Effector CD4-positive, alpha-beta T cell (primary cell): Measurements from ENCODE around the gene DENND5B.
"Not testable (repeated sequence)": the region's sequence is repeated elsewhere in the genome, so short reads cannot be mapped to it uniquely, and the experiment has no call there.

Source experiments
- DNase-seq: peaks from one replicate; pipeline ENCODE4 v3.0.0-alpha.2; 2020

DENND5B gene

DNA sequence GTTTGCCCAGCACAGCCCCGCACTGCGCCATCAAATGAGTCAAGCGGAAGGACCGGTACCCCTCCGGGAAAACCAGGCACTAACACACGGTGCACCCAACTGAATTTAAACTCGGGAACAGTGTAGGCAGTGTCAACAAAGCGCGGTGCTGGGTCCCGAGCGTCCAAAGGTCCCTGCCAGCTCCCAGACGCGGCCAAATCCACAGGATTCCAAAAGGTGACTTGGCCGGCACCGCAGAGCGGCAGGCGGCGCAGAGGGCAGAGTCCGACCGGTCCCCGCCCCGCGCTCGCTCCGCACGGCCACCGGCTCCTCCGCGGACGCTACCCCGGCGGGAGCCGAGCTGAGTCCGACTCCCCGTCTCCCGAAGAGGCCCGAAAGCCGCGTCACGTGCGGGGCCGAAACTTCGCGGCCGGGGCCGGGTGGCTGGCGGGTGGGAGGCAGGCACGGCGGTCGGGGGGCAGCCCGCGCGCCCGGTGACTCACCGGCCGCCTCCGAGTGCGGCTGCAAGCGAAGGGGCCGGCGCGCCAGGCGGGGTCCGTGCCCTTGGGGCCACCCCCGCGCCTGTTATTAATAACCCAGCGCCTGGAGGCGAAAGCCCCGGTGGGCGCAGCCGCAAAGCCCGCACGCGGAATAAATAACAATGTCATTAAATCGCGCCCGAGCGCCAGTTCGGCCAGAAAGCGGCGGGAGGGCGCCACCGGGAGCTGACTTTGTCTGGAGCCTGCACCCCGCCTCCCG is 863 bp downstream of the DENND5B start:
- DNase-seq, result no peak

DNA sequence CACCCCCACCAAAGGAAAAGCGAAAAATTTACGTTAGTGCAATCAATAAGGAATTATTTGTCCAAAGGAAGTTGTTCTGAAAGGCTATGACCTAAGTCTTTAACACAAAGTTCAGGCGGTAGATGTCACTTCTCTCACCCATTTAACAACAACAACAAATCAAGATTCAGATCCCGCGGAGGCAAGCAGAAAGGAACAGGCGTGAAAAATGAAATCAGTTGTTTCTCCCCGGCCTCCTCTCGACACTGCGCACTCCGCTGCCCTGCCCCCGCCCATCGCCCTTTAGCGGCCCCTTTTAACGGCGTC is 1.4 kb downstream of the DENND5B start:
- DNase-seq, result no peak

DNA sequence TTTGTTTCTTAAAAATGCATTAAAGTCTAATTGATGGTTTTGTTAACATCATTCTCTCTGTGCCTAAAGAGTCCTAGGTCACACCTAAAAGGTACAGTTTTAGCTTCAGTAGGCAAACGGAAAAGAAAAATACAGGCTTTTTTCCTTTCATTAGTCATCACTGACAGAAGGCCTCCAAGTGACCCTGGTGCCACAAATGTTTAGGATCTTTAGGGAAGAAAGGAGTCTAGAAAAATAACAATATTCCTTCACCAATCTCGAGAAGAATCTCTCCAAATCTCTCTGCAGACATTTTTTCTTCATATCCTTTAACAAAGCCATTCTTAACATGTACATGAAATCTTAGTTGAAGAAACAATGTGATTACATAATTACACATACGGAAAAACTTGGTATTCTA is 2.0 kb downstream of the DENND5B start:
- no peak for DNase-seq

DNA sequence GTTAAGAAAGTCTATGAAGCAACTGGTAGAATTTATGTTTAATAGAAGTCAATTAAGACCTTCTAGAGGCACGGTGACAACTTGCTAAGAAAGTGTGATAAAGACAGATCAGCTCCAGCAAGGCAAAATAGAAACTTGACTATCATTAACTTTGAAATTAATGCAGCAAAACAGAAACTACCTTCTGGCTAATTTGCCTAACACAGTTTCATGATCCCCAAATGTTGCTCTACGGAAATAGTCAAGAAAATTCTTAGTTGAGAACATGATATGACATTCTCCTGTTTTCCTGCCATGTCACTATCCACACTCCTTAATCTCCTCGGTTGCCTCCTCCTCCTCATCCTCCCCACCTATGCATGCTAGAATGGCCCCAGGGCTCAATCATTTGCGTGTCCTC is 4.2 kb downstream of the DENND5B start:
- DNase-seq, result no peak

DNA sequence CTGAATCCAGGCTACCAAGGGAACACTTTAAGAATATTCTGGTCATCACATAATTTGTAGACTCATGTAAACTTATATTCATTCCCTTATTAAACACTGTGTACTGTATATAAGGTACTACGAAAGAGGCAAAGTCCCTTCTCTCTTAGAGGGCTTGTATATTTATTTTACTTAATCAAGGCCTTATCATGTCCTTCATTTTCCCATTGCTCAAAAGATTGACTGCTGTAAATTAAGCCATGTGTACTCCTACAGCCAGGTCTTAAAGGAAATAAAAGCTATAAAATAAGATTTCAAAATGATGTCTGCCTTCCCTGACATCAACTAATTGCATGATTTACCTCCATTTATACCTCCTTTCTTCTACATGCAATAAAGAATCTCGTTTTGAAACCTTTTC is 5.0 kb downstream of the DENND5B start:
- DNase-seq, result no peak

DNA sequence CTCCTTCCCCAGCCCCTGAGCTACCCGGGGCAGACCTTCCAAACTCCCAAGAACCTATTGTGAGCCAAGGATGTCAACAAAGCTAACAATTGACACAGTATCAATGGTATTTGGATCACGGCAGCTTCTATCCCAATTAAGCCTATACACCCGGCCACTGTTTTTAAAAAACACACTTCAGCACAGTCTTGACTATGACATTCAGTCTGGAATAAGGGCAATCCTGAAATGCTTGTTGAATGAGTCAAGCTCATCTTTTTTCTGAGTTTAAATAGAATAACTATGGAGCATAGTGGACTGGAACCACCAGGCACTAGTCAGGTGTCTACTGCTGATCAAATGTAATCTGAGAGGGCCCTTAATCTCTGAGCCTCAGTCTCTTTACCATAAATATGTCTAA is 5.7 kb downstream of the DENND5B start:
- no peak for DNase-seq

DNA sequence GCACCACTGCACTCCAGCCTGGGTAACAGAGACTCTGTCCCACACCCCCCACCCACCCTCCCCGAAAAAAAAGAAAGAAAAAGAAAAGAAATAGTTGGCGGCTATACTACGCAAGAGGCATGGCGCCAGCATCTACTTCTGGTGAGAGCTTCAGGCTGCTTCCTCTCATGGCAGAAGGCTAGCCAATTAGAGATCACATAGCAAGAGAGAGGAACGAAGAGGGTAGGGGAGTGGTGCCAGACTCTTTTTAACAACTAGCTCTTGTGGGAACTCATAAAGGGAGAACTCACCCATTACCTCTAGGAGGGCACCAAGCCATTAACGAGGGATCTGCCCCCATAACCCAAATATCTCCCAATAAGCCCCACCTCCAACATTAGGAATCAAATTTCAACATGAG is 6.2 kb downstream of the DENND5B start:
- no peak for DNase-seq

DNA sequence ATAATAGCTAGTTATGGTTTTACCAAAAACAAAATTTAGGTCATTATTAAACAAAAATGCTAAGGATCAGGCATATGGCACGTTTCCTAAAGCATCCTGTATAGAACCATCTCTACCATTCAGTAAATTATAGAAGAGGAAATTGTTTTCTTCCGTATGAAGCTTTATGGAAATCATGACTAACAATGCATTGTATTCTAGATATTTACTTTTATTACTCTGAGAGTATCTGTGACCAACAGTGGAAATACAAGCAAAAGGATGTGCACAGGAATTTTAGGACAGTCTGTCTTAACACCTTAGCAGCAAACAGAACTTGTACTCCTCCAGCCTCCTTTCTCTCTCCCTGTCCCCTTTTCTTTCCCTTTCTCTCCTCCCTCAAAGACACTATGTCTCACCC is 7.1 kb downstream of the DENND5B start:
- DNase-seq, result no peak

DNA sequence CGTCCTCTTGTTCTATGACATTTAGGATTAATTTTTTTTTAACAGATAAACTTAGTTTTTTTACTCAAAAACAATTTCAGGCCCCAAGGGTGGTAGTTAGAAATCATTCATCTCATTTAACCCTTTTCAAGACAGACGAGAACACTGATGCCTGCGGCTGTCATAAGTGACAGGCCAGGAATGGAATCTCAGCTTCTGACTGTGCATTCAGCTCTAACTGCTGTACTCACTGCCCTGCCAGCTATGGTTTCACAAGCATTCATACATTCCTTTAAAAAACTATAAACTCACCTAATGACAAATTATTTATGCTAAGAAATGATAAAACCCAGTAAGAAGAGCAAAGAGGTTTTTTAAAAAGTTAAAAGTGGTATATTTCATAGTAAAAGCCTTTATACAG is 8.8 kb downstream of the DENND5B start:
- DNase-seq, result no peak

DNA sequence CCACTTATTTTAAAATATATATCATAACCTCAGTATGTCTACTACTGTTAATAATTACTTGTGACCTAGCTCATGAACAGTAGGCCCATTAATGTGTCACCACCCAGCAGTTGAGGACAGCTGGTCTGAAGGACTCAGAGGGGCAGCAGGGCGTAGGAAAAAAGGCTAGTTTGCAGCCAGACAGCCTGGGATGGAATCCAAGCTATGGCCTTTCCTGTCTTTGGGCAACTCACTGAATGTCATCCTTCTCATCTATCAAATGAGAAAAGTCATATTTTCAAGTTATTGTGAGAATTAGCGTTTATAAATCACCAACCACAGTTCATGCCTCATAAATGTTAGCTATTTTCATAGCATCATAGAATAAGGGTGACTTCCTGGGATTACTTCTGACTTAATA is 12.3 kb downstream of the DENND5B start:
- no peak for DNase-seq

DNA sequence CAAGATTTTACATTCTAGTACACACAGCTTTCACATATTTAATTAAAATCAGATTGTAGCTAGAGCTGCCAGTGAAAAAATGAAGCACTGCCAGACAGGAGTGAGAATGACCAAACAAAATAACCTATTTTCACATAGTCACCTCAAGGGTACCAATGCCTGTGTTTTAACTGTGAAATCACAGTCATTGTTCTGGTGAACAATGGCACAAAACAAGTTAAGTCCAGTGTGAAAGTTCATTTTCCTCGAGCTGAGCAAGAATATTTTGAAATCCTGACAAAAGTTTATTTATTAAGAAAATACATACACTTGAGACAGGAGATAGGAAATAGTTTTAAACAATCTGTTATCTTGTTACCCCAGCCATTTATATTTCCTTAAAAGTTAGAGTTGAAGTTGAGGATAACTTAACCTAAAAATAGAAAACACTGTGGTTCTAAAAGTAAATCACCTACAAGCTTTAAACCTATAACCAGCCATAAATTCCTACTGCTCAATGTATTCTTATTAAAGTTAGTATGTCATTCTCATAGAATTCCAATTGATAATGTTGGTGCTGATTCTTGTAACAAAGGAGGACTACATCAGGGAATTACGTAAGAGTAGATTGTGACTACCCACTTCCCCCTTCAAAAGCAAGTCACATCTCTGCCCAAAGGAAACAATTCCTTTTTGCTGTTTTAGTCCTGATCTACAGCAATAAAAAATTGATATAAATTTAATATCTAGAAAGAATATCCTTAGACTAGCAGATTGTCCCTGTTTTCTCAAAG is 15.9 kb downstream of the DENND5B start:
- no peak for DNase-seq

DNA sequence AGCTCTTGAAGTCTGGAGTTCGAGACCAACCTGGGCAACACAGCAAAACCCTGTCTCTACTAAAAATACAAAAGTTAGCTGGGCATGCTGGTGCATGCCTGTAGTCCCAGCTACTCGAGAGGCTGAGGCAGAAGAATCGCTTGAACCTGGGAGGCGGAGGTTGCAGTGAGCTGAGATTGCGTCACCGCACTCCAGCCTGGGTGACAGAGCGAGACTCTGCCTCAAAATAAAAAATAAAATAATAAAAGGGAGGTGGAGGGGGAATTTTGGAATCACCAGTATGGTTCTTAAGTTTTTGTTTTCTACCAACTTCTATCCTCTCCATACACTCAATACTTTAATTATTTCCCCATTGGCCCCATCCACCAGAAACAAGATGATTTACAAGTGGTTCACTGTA is 16.6 kb downstream of the DENND5B start:
- DNase-seq, result not testable (repeated sequence)

DNA sequence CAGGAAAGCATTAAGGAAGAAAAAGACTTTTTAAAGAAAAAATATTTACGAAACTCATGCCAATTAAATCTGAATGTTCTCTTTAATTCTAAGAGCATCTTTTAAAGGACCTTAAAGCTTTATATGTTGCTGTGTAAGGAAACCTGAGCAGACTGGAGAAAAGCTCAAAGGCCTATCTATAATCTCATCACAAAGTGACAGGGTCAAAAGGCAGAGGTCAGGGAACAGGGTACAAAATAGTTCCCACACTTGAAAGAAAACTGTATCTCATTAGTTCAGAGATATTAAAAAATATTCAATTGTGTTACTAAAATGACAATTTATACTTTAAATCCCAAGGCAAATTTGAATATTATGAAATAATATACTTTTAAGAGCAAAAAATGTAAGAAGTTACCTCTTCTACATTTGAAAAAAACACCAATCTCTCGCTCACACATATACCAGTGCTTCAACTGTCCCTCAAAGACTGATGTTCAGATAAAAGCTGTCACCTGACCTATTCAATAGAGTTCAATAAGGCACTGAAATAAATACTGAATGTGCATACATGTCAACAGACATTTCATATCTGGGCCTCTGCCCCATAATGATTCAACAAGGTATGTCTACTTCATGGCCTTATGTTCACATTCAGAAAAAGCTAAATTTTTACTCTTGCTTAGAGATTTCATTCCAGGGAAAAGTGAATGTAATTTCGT is 17.9 kb downstream of the DENND5B start:
- DNase-seq, result no peak

DNA sequence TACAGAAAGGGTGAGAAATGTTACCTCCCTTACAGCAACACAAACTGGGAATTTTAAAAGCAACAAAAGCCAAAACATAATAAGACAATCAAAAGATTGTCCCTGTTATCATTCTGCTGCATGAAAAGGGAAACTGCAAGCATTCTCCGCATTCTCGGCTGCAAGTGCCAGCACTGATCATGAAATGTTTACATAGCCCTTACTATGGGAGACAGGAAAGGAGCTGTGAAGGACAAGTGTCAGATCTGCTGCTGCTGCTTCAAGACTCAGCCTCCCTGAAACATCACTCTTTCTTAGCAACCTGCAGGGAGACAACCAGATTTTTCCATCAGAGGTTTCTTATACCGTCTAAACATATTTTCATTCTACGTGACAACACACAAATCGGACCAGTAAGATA is 20.1 kb downstream of the DENND5B start:
- DNase-seq, result no peak

DNA sequence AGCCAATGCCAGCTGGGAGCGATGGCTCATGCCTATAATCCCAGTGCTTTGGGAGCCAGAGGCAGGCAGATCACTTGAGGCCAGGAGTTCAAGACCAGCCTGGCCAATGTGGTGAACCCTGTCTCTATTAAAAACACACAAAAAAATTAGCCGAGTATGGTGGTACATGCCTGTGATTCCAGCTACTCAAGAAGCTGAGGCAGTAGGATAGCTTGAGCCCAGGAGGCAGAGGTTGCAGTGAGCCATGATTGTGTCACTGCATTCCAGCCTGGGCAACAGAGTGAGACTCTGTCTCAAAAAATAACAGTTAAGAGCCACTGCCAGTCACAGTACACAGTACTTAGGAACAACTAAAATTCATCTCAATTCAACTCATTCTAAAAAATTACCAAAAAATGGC is 21.4 kb downstream of the DENND5B start:
- DNase-seq, result not testable (repeated sequence)

DNA sequence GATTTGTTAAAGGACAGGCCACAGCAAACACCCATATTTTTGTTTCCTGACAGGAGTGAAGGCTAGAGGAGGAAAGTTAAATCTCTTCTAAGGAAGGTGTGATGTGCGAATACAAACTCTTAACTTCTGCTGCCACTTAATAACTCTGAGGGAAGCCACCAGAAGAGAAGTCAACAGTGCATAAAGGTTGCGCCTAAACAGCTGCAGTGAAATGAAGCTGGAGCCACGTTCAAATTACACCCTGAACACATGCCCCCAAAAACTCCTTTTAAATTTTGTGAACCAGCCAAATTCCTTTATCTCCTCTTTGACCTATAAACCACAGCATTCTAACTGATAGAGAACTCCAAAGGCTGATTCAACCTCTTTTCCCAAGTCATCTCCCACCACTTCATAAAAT is 22.4 kb downstream of the DENND5B start:
- DNase-seq, result no peak

DNA sequence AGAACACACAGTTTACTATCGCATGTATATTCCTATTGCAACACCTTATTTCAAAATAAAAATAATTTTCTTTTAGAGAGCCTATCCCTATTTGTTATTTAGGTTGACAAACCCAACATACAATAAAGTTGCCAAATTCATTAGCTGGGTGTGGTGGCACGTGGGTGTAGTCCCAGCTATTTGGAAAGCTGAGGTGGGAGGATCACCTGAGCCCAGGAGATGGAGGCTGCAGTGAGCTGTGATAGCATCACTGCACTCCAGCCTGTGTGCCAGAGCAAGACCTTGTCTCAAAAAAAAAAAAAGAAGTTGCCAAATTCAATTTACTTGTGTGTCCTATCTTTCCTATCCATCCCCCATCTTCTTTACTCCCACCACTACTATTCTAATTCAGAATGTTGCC is 23.9 kb downstream of the DENND5B start:
- no peak for DNase-seq

DNA sequence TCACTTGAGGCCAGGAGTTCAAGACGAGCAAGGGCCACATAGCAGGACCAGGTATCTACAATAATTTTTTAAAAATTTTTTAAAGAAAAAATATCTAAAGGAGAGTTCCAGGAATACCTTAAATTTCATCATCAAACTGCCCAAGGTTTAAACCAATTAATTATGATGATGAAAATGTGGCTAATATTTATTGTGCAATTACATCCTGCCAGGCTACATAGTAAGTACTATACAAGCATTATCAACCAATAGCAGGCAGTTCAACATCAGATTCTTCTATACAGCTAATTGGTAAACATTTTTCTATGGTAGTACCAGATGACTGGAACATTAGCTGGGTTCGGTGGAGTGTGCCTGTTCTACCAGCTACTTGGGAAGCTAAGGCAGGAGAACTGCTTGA is 24.4 kb downstream of the DENND5B start:
- no peak for DNase-seq

DNA sequence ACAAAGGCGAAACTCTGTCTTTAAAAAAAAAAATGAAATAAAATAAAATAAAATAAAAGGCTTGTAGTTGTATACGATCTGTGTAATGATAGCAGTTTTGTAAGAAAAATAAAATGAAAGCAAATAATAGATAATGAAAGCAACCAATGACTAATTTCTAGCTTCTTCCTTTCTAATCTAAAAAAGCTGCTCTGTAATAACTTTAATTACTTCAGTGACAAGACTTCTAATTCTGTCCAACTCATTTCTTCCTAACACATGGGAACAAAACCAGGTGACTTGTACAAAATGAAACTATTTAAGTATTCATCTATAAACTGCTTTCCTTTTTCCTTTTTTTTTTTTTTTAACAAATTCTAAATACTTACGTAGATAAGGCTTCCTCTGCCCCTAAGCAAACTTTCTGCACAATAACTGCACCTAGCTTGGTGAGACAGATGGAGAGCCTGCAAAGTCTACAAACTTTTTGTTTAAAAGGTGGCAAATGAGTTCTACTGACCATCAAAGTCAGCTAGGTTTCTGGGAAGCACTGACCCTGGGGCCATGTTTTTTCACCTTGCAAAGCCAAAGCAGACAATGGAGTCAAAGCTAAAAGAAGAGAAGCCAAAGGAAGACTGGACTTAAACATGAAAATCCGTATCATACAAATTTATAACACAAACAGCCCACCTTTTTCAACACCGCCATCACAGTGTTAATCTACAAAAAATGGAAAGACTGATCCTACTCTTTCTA is 28.2 kb downstream of the DENND5B start:
- no peak for DNase-seq

DNA sequence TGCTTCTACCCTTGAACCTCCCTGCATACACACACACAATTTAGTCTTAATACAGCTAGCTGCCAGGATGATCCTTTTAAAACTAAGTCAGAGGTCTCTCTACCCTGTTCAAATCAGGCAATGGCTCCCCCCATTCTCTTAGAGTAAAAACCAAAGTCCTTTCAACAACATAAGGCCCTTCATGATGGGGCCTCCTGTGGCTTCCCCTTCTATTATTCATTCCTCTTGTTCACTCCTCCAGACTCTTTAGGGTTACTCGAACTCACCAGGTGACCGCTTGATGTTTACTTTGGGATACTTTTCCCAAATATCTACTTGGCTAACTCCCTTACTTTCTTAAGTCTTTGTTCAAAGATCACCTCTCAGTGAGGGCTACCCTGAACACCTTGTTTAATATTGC is 30.4 kb downstream of the DENND5B start:
- DNase-seq, result no peak

DNA sequence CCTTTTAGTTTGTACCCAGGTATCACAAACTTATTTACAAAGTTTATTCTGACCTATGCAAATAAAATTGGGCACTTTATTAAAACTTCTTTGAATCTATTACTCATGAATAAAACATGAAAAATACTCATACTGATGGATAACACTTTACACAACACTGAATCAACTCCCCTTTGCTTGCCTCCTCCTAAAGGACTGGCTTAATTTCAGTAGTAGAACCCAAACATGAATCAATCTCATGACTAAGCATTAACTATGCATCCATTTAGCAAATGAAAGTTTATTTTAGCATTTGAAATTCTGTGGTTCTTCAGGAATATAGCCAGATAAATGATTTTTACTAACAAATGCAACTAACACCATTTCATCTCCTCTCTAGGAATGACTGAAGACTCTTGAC is 32.4 kb downstream of the DENND5B start:
- DNase-seq, result no peak

DNA sequence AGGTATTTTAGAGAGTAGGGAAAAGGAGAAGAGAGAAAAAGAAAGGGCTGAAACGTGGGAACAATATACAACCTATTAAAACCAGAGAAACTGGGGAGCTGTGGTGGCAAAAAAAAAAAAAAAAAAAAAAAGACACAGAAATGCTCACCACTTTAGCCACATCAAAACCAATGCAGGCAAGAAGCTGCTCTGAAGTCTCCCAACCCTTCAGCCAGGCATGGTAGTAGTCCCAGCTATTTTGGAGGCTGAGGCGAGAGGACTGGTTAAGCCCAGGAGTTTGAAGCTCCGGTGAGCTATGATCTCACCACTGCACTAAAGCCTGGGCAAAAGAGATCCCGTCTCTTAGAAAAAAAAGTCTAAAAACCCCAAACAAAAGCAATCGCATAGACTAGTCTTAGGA is 33.2 kb downstream of the DENND5B start:
- no peak for DNase-seq

DNA sequence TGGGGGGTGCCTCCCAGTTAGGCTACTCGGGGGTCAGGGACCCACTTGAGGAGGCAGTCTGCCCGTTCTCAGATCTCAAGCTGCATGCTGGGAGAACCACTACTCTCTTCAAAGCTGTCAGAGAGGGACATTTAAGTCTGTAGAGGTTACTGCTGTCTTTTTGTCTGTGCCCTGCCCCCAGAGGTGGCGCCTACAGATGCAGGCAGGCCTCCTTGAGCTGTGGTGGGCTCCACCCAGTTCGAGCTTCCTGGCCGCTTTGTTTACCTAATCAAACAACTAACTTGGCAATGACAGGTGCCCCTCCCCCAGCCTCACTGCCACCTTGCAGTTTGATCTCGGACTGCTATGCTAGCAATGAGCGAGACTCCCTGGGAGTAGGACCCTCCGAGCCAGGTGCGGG is 35.5 kb downstream of the DENND5B start:
- not testable (repeated sequence) for DNase-seq

DNA sequence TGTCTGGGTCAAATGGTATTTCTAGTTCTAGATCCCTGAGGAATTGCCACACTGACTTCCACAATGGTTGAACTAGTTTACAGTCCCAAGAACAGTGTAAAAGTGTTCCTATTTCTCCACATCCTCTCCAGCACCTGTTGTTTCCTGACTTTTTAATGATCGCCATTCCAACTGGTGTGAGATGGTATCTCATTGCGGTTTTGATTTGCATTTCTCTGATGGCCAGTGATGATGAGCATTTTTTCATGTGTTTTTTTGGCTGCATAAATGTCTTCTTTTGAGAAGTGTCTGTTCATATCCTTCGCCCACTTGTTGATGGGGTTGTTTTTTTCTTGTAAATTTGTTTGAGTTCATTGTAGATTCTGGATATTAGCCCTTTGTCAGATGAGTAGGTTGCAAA is 40.3 kb downstream of the DENND5B start:
- not testable (repeated sequence) for DNase-seq
